C4-2B (cell line): ENCODE results near the gene TUBB.

Source experiments
- ZFX ChIP-seq: fragments of 450-650 bp; IDR thresholded peaks from 2 replicates; pipeline ENCODE4 v1.6.1; 2017
- TF ChIP-seq, protein P1 (sequence below): fragments of 450-650 bp; conservative IDR thresholded peaks from 2 replicates; pipeline ENCODE4 v1.5.1; 2017; ENCODE audit warnings: mild to moderate bottlenecking

DNA sequence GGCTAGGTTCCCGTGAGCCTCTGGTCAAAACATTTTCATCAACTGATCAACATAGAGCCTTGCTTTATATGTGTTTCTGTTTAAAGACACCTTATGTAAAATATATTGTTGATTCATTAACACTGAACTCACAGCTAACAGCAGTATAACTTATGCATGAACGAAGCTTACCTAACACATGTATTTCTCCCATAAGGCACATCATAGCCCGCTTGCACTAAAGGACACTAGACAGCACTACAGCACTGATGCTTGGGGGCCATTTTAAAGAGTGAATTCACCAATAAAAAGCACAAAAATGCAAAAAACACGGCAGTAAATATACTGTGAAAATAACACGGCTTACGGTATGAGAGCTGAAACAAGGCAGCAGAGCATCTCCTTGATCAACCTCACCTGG lies 18.4 kb downstream of the TUBB start:
- TF ChIP-seq, protein P1, sequence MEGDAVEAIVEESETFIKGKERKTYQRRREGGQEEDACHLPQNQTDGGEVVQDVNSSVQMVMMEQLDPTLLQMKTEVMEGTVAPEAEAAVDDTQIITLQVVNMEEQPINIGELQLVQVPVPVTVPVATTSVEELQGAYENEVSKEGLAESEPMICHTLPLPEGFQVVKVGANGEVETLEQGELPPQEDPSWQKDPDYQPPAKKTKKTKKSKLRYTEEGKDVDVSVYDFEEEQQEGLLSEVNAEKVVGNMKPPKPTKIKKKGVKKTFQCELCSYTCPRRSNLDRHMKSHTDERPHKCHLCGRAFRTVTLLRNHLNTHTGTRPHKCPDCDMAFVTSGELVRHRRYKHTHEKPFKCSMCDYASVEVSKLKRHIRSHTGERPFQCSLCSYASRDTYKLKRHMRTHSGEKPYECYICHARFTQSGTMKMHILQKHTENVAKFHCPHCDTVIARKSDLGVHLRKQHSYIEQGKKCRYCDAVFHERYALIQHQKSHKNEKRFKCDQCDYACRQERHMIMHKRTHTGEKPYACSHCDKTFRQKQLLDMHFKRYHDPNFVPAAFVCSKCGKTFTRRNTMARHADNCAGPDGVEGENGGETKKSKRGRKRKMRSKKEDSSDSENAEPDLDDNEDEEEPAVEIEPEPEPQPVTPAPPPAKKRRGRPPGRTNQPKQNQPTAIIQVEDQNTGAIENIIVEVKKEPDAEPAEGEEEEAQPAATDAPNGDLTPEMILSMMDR = no peak
- no peak for TF ChIP-seq ZFX
